ENCODE data around the gene CNTN4. TPM values are rescaled to one million over a fixed set of nuclear protein-coding genes. Genes with fewer than 3 reads are reported as not detected.

The CNTN4 gene
- total RNA-seq, 1 donor from 2014 or later = 16.5 TPM

DNA sequence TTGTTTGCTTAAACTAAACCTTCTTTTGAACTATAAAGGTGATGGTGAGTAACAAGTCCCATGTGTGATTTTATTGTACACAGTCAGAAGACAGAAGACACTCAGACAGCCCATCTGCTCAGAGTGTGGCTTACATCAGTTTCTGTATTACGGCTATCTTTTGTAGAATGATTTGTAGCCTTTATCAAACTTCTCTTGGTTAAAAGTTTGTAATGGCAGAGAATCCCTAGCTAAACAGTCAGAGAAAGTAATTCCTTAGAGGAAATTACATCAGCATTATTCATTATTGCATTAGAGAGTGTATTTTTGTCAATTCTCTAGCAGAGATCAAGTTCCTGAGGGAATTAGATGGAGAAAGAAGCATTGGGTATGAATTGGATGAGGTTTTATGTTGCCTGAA lies 500.8 kb downstream of the CNTN4 start:
- no peak overlapping the region for H3K4me3 ChIP-seq (ENCODE audit: low read depth, low read length)
- TF ChIP-seq, protein P1, sequence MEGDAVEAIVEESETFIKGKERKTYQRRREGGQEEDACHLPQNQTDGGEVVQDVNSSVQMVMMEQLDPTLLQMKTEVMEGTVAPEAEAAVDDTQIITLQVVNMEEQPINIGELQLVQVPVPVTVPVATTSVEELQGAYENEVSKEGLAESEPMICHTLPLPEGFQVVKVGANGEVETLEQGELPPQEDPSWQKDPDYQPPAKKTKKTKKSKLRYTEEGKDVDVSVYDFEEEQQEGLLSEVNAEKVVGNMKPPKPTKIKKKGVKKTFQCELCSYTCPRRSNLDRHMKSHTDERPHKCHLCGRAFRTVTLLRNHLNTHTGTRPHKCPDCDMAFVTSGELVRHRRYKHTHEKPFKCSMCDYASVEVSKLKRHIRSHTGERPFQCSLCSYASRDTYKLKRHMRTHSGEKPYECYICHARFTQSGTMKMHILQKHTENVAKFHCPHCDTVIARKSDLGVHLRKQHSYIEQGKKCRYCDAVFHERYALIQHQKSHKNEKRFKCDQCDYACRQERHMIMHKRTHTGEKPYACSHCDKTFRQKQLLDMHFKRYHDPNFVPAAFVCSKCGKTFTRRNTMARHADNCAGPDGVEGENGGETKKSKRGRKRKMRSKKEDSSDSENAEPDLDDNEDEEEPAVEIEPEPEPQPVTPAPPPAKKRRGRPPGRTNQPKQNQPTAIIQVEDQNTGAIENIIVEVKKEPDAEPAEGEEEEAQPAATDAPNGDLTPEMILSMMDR (IDR thresholded peaks at IDR 0.05; ENCODE audit: insufficient read depth, low read length, poor library complexity, severe bottlenecking) = no peak
- H3K36me3 ChIP-seq (ENCODE audit: control insufficient read depth, insufficient read depth, low read length) = no peaks in the 10 kb centered on the region
- H3K27me3 ChIP-seq (ENCODE audit: control insufficient read depth, insufficient read depth, low read length) = no peaks in the 10 kb centered on the region
- DNase-seq (ENCODE audit: low read depth) = no peak

DNA sequence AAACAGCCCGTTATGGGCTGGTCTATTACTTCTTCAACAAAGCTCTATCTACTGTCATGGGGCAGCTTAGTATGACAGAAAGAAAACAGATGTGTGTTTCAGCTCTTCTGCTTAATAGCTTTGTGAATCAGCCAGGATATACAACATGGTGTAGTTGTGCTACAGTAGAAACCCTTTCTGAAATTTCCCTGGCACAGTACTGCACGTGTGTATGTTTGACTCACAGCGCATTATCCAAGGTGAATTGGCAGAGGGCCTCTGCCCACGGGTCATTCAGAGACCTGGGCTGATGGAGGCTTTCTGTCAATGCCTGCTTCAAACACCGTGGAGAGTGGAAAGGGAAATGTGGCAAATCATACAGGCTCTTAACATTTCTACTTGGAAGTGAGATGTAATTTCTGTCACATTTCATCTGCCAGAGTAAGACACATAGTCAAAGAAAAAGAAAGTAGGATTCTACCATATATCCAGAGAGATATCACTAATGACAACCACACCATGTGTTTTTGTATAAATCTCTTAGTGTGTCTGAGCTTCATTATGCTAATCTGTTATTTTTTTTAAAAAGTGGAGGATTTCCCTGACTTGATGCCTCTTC lies 505.1 kb downstream of the CNTN4 start:
- H3K4me3 ChIP-seq (ENCODE audit: low read depth, low read length) = no peak overlapping the region
- H3K27me3 ChIP-seq (ENCODE audit: control insufficient read depth, insufficient read depth, low read length) = no peaks in the 10 kb centered on the region
- TF ChIP-seq, protein P1 (IDR thresholded peaks at IDR 0.05; ENCODE audit: insufficient read depth, low read length, poor library complexity, severe bottlenecking) = no peak
- H3K36me3 ChIP-seq (ENCODE audit: control insufficient read depth, insufficient read depth, low read length) = no peaks in the 10 kb centered on the region
- no peak for DNase-seq (ENCODE audit: low read depth)

DNA sequence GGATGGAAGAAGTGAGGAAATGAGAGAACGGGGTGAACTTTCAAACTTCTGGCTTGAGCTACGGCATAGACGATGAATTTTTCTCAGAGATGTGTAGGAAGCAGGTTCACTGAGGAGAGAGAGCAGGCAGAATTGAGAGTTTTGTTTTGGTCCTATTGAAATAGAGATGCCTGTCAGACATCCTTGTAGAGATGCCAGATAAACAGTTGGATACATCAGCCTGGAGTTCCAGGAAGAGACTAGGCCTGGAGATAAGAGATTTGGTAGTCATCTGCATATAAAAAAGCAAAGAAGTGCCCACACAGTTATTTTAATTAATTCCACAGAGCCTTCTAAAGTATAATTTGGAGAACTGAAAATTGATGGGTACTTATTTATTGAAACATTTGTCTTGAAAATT lies 515.9 kb downstream of the CNTN4 start:
- TF ChIP-seq, protein P1 (IDR thresholded peaks at IDR 0.05; ENCODE audit: insufficient read depth, low read length, poor library complexity, severe bottlenecking) = no peak
- no peaks in the 10 kb centered on the region for H3K27me3 ChIP-seq (ENCODE audit: control insufficient read depth, insufficient read depth, low read length)
- H3K4me3 ChIP-seq (ENCODE audit: low read depth, low read length) = no peak overlapping the region
- no peak for DNase-seq (ENCODE audit: low read depth)
- no peaks in the 10 kb centered on the region for H3K36me3 ChIP-seq (ENCODE audit: control insufficient read depth, insufficient read depth, low read length)

DNA sequence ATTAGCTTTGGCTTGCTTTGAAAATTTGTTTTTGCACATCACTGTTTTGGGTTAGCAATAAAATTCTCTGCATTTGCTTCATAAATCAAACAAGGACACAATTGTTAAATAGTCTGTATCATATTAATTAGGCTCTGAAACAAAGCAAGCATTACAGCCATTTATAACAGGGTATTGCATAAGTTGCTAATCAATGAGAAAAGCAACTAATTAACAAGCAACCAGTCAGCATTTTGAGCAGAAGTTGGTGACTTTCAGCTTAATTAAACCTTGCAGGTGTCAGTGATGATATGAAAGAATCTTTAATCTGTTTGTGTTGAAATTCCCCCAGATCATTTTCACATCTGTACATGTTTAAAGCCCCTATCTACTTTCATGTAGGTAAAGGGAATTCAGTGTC lies 516.4 kb downstream of the CNTN4 start:
- TF ChIP-seq, protein P1 (IDR thresholded peaks at IDR 0.05; ENCODE audit: insufficient read depth, low read length, poor library complexity, severe bottlenecking) = no peak
- no peak for DNase-seq (ENCODE audit: low read depth)
- Histone ChIP-seq H3K36me3 (ENCODE audit: control insufficient read depth, insufficient read depth, low read length) (no peaks in the 10 kb centered on the region), H3K27me3 (ENCODE audit: control insufficient read depth, insufficient read depth, low read length) (no peaks in the 10 kb centered on the region), H3K4me3 (ENCODE audit: low read depth, low read length) (no peak overlapping the region)

DNA sequence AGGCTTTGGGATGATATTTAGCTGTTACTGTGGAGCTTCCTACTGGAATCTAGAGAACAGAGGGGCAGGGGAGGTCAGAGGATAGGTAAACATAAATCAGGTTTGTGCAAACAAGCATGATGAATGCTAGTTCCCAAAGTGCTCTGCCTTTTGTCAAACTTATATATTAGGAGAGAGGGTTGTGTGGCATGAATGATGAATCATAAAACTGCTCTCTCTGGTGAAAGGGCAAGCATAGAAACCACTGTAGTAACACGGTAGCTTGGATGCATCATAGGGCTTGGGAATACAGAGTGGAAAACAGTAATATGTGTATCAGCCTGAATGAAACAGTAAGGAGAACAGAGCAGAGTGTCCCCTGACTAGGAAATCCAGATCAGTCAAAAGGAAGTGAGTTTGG lies 524.8 kb downstream of the CNTN4 start:
- TF ChIP-seq, protein P1 (IDR thresholded peaks at IDR 0.05; ENCODE audit: insufficient read depth, low read length, poor library complexity, severe bottlenecking) = no peak
- H3K36me3 ChIP-seq (ENCODE audit: control insufficient read depth, insufficient read depth, low read length) = no peaks in the 10 kb centered on the region
- DNase-seq (ENCODE audit: low read depth) = peak; percentile 9
- H3K4me3 ChIP-seq (ENCODE audit: low read depth, low read length) = no peak overlapping the region
- H3K27me3 ChIP-seq (ENCODE audit: control insufficient read depth, insufficient read depth, low read length) = no peaks in the 10 kb centered on the region

DNA sequence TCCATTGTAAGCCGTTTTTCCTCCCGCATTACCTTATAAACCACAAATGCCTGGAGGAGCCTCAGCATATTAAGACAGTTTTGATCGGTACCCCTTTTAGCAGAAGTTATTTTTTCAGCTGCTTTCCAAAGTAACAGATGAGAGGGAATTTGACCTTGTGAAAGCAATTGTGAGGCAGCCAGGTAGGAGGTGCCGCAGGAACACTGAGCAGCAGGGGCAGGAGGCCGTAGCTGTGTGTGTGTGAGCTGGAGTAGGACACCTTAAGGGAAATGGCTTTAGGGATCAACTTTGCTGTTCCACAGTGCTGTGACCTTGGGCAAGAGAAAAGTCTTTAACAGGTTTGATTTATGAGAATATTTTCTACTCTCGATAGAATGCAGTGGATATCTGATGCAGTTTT lies 529.5 kb downstream of the CNTN4 start:
- no peak overlapping the region for H3K4me3 ChIP-seq (ENCODE audit: low read depth, low read length)
- TF ChIP-seq, protein P1 (IDR thresholded peaks at IDR 0.05; ENCODE audit: insufficient read depth, low read length, poor library complexity, severe bottlenecking) = no peak

More for the DNA sequence above, 529.5 kb downstream of the CNTN4 start:
- Histone ChIP-seq H3K36me3 (ENCODE audit: control insufficient read depth, insufficient read depth, low read length) (no peaks in the 10 kb centered on the region), H3K27me3 (ENCODE audit: control insufficient read depth, insufficient read depth, low read length) (no peaks in the 10 kb centered on the region)
- no peak for DNase-seq (ENCODE audit: low read depth)

Measured in kidney epithelial cell (primary cell).